ENCODE results near the gene TULP1.

Gene TULP1

GRCh38 chr6:35477551-35478179 is 35.0 kb downstream of the TULP1 start:
- Histone ChIP-seq H3K79me2 (ENCODE audit: insufficient read depth, low read length) (no peaks in the 10 kb centered on the region), H3K36me3 (ENCODE audit: insufficient read depth, low read length) (peaks cover 5% of the 10 kb centered on the region), H4K20me1 (ENCODE audit: insufficient read depth, low read length) (peaks cover 8% of the 10 kb centered on the region), H3K27ac (ENCODE audit: low read length) (no peak overlapping the region), H2AFZ (ENCODE audit: low read depth, low read length) (no peak overlapping the region), H3K9me3 (ENCODE audit: insufficient read depth, low read length, severe bottlenecking) (no peaks in the 10 kb centered on the region), H3K4me3 (ENCODE audit: low read depth in 1 of 2, low read length in 2 of 2) (no peak overlapping the region), H3K4me1 (ENCODE audit: insufficient read depth, low read length) (no peaks in the 10 kb centered on the region), H3K27me3 (ENCODE audit: insufficient read depth, low read length, poor library complexity) (peaks cover 3% of the 10 kb centered on the region), H3K9ac (ENCODE audit: low read depth, low read length) (no peak overlapping the region), H3K4me2 (ENCODE audit: insufficient read depth, low read length) (no peak overlapping the region)
- no peak for ATAC-seq (ENCODE audit: insufficient read depth, low read depth)
- no peak for DNase-seq
- no peak for TF ChIP-seq CTCF (IDR thresholded peaks at IDR 0.05; ENCODE audit: borderline replicate concordance, extremely low read depth, low read length, poor library complexity, severe bottlenecking)
- no peak for TF ChIP-seq EZH2 (IDR thresholded peaks at IDR 0.05; ENCODE audit: borderline replicate concordance, low read depth, low read length, severe bottlenecking)

- DNase-seq = no peak
- Histone ChIP-seq H3K4me3 (ENCODE audit: low read depth in 1 of 2, low read length in 2 of 2) (no peak overlapping the region), H3K4me1 (ENCODE audit: insufficient read depth, low read length) (no peaks in the 10 kb centered on the region), H4K20me1 (ENCODE audit: insufficient read depth, low read length) (peaks cover 15% of the 10 kb centered on the region), H3K36me3 (ENCODE audit: insufficient read depth, low read length) (peaks cover 9% of the 10 kb centered on the region), H2AFZ (ENCODE audit: low read depth, low read length) (no peak overlapping the region), H3K27ac (ENCODE audit: low read length) (no peak overlapping the region), H3K27me3 (ENCODE audit: insufficient read depth, low read length, poor library complexity) (peaks cover 3% of the 10 kb centered on the region), H3K79me2 (ENCODE audit: insufficient read depth, low read length) (no peaks in the 10 kb centered on the region), H3K9ac (ENCODE audit: low read depth, low read length) (no peak overlapping the region), H3K9me3 (ENCODE audit: insufficient read depth, low read length, severe bottlenecking) (no peaks in the 10 kb centered on the region), H3K4me2 (ENCODE audit: insufficient read depth, low read length) (no peak overlapping the region)
- ATAC-seq (ENCODE audit: insufficient read depth, low read depth) = no peak
- TF ChIP-seq CTCF (IDR thresholded peaks at IDR 0.05; ENCODE audit: borderline replicate concordance, extremely low read depth, low read length, poor library complexity, severe bottlenecking) = no peak
- TF ChIP-seq EZH2 (IDR thresholded peaks at IDR 0.05; ENCODE audit: borderline replicate concordance, low read depth, low read length, severe bottlenecking) = no peak
These were observed 35.7 kb downstream of the TULP1 start for GRCh38 chr6:35477028-35477427.

GRCh38 chr6:35476004-35476403 is 36.7 kb downstream of the TULP1 start:
- Histone ChIP-seq H3K4me3 (ENCODE audit: low read depth in 1 of 2, low read length in 2 of 2) (no peak overlapping the region), H3K79me2 (ENCODE audit: insufficient read depth, low read length) (peaks cover 3% of the 10 kb centered on the region; the same call in 1 of the 2 replicates), H3K27me3 (ENCODE audit: insufficient read depth, low read length, poor library complexity) (peaks cover 3% of the 10 kb centered on the region), H3K36me3 (ENCODE audit: insufficient read depth, low read length) (peaks cover 20% of the 10 kb centered on the region), H2AFZ (ENCODE audit: low read depth, low read length) (no peak overlapping the region), H3K27ac (ENCODE audit: low read length) (no peak overlapping the region), H3K4me2 (ENCODE audit: insufficient read depth, low read length) (no peak overlapping the region), H3K9ac (ENCODE audit: low read depth, low read length) (no peak overlapping the region), H3K4me1 (ENCODE audit: insufficient read depth, low read length) (peaks cover 3% of the 10 kb centered on the region; the same call in 1 of the 2 replicates), H3K9me3 (ENCODE audit: insufficient read depth, low read length, severe bottlenecking) (no peaks in the 10 kb centered on the region), H4K20me1 (ENCODE audit: insufficient read depth, low read length) (peaks cover 25% of the 10 kb centered on the region)
- DNase-seq = no peak
- TF ChIP-seq CTCF (IDR thresholded peaks at IDR 0.05; ENCODE audit: borderline replicate concordance, extremely low read depth, low read length, poor library complexity, severe bottlenecking) = no peak
- TF ChIP-seq EZH2 (IDR thresholded peaks at IDR 0.05; ENCODE audit: borderline replicate concordance, low read depth, low read length, severe bottlenecking) = no peak
- no peak for ATAC-seq (ENCODE audit: insufficient read depth, low read depth)

All from DND-41 (cell line).